Effector memory CD4-positive, alpha-beta T cell (primary cell): ENCODE results near the gene LY86.

Source experiments
- DNase-seq, 3 donors: peaks; one replicate each; pipeline ENCODE4 v3.0.0-alpha.2; 2020
- H3K27ac ChIP-seq: 2 replicates; pipeline ENCODE4 v1.7.0; 2013; ENCODE audit warnings: mild to moderate bottlenecking, low read length, moderate library complexity; ENCODE audit not compliant: insufficient read depth, poor library complexity, severe bottlenecking
- H3K27me3 ChIP-seq: replicated peaks from 2 replicates; pipeline ENCODE4 v1.7.0; 2013; ENCODE audit warnings: mild to moderate bottlenecking, low read length; ENCODE audit not compliant: insufficient read depth, control insufficient read depth, poor library complexity, severe bottlenecking
- H3K36me3 ChIP-seq: 2 replicates; pipeline ENCODE4 v1.7.0; 2013; ENCODE audit warnings: mild to moderate bottlenecking, low read length, moderate library complexity; ENCODE audit not compliant: control insufficient read depth, insufficient read depth
- H3K4me1 ChIP-seq: 2 replicates; pipeline ENCODE4 v1.7.0; 2013; ENCODE audit warnings: low read length, mild to moderate bottlenecking; ENCODE audit not compliant: control insufficient read depth, insufficient read depth, poor library complexity, severe bottlenecking
- H3K4me3 ChIP-seq: 2 replicates; pipeline ENCODE4 v1.7.0; 2013; ENCODE audit warnings: low read length, low read depth, mild to moderate bottlenecking; ENCODE audit not compliant: insufficient read depth, poor library complexity, severe bottlenecking
- H3K9me3 ChIP-seq: 2 replicates; pipeline ENCODE4 v1.7.0; 2013; ENCODE audit warnings: mild to moderate bottlenecking, low read length, moderate library complexity; ENCODE audit not compliant: control insufficient read depth

Gene LY86

DNA sequence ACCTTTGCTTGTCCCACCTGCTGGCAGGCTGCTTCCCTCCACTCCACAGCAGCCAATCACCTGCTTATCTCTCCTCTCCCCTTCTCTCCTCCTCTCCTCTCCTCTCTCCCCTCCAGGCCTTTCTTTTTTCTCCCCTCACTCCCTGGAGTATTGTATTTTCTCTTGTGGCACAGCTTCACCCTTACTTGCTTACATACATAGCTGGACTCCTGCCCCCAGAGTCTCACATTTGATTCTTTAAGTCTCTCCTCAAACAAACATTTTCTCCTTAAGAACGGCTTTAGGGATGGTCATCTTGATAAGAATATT lies 3.6 kb upstream of the LY86 start:
- no peaks in the 10 kb centered on the region for H3K9me3 ChIP-seq
- DNase-seq, result no peak
- H3K36me3 ChIP-seq, result no peaks in the 10 kb centered on the region
- no peaks in the 10 kb centered on the region for H3K4me1 ChIP-seq
- no peak overlapping the region for H3K4me3 ChIP-seq
- no peaks in the 10 kb centered on the region for H3K27me3 ChIP-seq
- H3K27ac ChIP-seq, result no peak overlapping the region

DNA sequence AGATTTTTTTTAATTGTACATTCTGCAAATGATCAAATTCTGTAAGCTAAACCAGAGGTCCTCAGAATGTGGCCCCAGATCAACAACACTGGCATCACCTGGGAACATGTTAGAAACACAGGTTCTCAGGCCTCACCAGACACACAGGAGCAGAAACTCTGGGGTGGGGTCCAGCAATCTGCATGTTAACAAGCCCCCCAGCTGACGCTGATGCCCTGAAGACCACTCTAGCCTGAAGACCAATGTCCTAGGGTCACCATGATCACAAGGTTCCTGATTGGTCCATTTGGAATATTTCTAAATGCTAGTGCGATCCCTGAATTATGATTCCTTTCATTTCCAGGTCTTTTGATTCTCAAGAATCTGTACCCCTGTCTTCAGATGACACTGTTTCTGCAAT lies 2.4 kb upstream of the LY86 start:
- no peaks in the 10 kb centered on the region for H3K9me3 ChIP-seq
- no peaks in the 10 kb centered on the region for H3K27me3 ChIP-seq
- no peaks in the 10 kb centered on the region for H3K4me1 ChIP-seq
- no peak overlapping the region for H3K4me3 ChIP-seq
- no peaks in the 10 kb centered on the region for H3K36me3 ChIP-seq
- H3K27ac ChIP-seq, result no peak overlapping the region
- no peak for DNase-seq

- Histone ChIP-seq H3K36me3 (no peaks in the 10 kb centered on the region), H3K27me3 (no peaks in the 10 kb centered on the region), H3K9me3 (no peaks in the 10 kb centered on the region), H3K4me1 (no peaks in the 10 kb centered on the region), H3K27ac (no peak overlapping the region), H3K4me3 (no peak overlapping the region)
- no peak for DNase-seq
Measured at GRCh38 chr6:6586671-6587526, 1.6 kb upstream of the LY86 start.

GRCh38 chr6:6587696-6588063 lies 840 bp upstream of the LY86 start:
- no peak for DNase-seq
- H3K27me3 ChIP-seq, result no peaks in the 10 kb centered on the region
- no peak overlapping the region for H3K27ac ChIP-seq
- H3K4me1 ChIP-seq, result no peaks in the 10 kb centered on the region
- H3K4me3 ChIP-seq, result no peak overlapping the region
- H3K9me3 ChIP-seq, result no peaks in the 10 kb centered on the region
- H3K36me3 ChIP-seq, result no peaks in the 10 kb centered on the region

- no peaks in the 10 kb centered on the region for H3K36me3 ChIP-seq
- H3K27me3 ChIP-seq, result no peaks in the 10 kb centered on the region
- no peaks in the 10 kb centered on the region for H3K9me3 ChIP-seq
- no peaks in the 10 kb centered on the region for H3K4me1 ChIP-seq
- H3K4me3 ChIP-seq, result no peak overlapping the region
- DNase-seq, result no peak
- no peak overlapping the region for H3K27ac ChIP-seq
Measured at GRCh38 chr6:6588924-6589709, 597 bp downstream of the LY86 start.

GRCh38 chr6:6590530-6590929 lies 2.0 kb downstream of the LY86 start:
- DNase-seq, result no peak
- no peaks in the 10 kb centered on the region for H3K4me1 ChIP-seq
- H3K9me3 ChIP-seq, result no peaks in the 10 kb centered on the region
- no peak overlapping the region for H3K27ac ChIP-seq
- H3K27me3 ChIP-seq, result no peaks in the 10 kb centered on the region
- no peaks in the 10 kb centered on the region for H3K36me3 ChIP-seq
- no peak overlapping the region for H3K4me3 ChIP-seq

GRCh38 chr6:6591778-6592465 lies 3.4 kb downstream of the LY86 start:
- no peaks in the 10 kb centered on the region for H3K4me1 ChIP-seq
- H3K4me3 ChIP-seq, result no peak overlapping the region
- H3K36me3 ChIP-seq, result no peaks in the 10 kb centered on the region
- no peak overlapping the region for H3K27ac ChIP-seq
- no peaks in the 10 kb centered on the region for H3K27me3 ChIP-seq
- DNase-seq, result no peak
- H3K9me3 ChIP-seq, result no peaks in the 10 kb centered on the region

GRCh38 chr6:6592826-6593475 lies 4.4 kb downstream of the LY86 start:
- Histone ChIP-seq H3K27me3 (no peaks in the 10 kb centered on the region), H3K36me3 (no peaks in the 10 kb centered on the region), H3K4me1 (no peaks in the 10 kb centered on the region), H3K27ac (no peak overlapping the region), H3K9me3 (no peaks in the 10 kb centered on the region), H3K4me3 (no peak overlapping the region)
- DNase-seq, result no peak

DNA sequence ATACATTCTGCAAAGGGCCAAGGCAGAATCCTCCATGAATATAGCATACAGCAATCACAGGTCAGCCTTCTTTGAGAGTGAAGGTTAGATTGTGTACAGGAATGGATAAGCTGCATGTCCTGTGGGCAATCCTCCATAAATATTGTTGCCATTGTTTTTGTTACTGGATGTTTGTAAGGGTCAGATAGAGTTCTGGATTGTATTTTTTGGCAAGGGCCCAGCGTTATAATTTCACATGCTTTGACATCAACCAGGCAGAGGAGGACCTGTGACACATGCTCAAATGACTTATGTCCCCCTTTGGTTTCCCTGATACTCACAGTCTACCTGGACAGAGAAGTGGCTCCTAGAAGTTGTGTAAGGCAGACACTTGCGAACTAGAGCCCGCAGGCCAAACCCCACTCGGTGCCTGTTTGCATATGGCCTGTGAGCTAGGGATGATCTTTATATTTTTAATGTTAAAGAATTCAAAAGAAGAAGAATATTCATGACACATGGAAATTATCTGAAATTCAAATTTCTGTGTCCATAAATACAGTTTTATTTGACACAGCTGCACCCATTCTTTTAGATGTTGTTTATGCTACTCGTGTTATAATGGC lies 5.4 kb downstream of the LY86 start:
- Histone ChIP-seq H3K36me3 (no peaks in the 10 kb centered on the region), H3K9me3 (no peaks in the 10 kb centered on the region), H3K4me3 (no peak overlapping the region), H3K27me3 (no peaks in the 10 kb centered on the region), H3K4me1 (no peaks in the 10 kb centered on the region), H3K27ac (no peak overlapping the region)
- DNase-seq, result no peak
